HG03159 (cell line): ENCODE measurements around the gene DENND2D.

Experiments used
- ATAC-seq: cut with Tn5 transposase; IDR thresholded peaks from one replicate; pipeline ENCODE4 v1.9.1; 2021; ENCODE audit warnings: mild to moderate bottlenecking, moderate library complexity; ENCODE audit not compliant: unreplicated experiment

DENND2D gene

DNA sequence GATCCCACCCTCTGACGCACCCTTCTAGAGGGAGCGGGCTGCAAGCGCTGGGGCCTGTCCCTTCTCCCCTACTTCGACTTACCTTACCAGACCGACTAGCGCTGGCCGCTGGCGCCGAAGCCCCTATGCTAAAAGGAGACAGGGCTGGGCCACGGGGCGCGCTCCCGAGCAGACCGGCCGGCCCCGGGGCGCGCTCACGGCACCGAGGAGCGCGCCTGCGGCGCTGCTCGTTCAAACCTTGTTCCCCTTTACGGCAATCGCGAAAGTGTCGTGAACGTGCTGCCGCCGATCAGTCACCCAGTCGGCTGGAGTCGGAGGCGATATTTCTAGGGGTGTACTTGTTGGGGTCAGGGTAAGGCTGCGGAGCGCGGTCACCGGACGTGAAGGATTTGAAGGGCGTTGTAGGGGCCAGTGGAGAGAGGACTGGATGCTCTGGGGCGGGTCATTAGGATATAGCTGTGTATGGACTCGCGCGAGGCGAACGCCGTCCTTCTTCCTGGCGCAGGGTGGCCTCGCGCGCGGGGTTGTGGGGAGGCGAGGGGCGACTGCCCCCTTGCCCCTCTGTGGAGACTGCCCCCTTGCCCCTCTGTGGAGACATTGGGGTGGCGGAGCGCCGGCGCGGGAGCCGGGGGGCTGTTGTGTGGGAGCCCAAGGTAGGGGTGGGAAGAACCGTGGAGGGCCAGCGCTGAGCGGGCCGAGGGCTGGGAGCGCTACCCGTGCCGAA lies 60.3 kb downstream of the DENND2D start, which contains the start of the genes CEPT1 and DRAM2:
Gene CEPT1, plus strand, starts transcription at position 268 of the 724 bp plus-strand sequence. CDS start 7,492 bp downstream, outside the sequence.
Gene DRAM2, minus strand, starts transcription at position 138 of the 724 bp plus-strand sequence. CDS start 8,539 bp downstream, outside the sequence.
- peak; percentile 70 for ATAC-seq

DNA sequence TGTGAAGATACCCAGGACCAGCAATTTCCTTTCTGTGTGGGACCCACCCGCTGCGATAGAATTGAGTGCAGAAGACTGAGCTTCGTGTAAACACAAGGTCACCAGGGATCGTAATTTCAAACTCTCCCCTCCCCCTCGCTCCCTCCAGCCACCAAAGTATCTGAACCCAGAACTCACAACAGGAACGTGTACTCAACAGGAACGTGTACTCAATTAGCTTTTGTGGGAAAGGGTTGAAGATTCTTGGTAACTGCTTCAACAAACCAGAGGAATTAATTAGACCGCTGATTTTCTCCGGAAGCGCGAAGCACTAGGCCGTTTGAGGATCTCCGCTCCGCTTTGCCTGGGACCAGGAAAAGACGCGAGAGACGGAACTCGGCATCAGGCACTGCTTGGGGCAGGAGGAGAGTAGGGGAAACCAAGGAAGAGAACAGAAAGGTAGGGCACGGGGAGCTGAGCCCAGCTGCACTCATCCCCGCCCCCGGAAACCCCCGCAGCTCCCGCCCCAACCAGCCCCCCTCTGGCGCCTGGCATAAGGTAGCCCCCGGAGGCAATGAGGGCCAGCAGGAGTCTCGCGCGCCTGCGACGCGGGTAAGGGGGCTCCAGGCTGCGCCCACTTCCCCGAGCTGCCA lies 61.0 kb downstream of the DENND2D start:
- ATAC-seq, result peak; percentile 46
